Activated CD8-positive, alpha-beta memory T cell treated with anti-CD3 and anti-CD28 coated beads, Interleukin-2, amount 50 U/mL, for 4 hours (primary cell): Measurements from ENCODE around the gene MEFV.
"Not testable (repeated sequence)": the region's sequence is repeated elsewhere in the genome, so short reads cannot be mapped to it uniquely, and the experiment has no call there.

Experiments used
- DNase-seq: peaks from one replicate; pipeline ENCODE4 v3.0.0-alpha.2; 2020

Gene MEFV

DNA sequence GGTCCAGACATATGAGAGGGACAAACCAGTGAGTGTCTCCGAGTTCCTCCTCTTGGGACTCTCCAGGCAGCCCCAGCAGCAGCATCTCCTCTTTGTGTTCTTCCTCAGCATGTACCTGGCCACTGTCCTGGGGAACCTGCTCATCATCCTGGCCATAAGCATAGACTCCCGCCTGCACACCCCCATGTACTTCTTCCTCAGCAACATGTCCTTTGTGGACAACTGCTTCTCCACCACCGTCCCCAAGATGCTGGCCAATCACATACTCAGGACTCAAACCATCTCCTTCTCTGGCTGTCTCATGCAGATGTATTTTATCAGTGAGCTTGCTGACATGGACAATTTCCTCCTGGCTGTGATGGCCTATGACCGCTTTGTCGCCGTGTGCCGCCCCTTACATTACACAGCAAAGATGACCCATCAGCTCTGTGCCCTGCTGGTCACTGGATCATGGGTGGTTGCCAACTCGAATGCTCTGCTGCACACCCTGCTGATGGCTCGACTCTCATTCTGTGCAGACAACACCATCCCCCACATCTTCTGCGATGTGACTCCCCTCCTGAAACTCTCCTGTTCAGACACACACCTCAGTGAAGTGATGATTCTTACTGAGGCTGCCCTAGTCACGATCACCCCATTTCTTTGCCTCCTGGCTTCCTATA, 40.7 kb downstream of the MEFV start:
- no peak for DNase-seq

DNA sequence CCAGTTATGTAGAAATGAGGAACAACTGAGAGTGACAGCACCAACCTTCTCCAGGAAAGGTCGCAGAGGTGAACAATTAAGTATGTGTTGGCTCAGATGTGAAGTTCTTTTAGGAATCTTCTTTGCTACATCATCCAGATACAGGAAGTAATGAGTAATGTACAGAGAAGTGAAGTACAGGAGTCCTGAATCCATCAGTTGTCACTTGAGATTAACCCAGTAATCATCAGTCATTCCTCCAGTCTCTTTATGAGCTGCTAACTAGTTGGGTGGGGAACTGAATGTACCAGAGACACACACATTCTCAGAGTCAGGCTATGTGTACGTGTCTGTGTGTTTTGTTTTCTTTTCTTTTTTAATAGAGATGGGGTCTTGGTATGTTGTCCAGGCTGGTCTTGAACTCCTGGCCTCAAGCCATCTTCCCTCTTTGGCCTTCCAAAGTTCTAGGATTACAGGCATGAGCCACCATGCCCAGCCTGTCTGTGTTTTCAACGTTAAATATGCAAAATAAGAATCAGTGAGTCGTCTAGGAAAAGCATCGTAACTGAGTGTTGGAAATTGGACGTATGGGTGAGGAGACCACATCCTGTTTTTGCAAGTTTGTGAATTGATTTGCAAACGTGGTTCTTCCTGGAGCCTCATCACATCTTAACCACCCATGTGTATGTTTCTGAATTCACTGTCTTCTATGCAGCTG, 41.4 kb downstream of the MEFV start:
- no peak for DNase-seq

DNA sequence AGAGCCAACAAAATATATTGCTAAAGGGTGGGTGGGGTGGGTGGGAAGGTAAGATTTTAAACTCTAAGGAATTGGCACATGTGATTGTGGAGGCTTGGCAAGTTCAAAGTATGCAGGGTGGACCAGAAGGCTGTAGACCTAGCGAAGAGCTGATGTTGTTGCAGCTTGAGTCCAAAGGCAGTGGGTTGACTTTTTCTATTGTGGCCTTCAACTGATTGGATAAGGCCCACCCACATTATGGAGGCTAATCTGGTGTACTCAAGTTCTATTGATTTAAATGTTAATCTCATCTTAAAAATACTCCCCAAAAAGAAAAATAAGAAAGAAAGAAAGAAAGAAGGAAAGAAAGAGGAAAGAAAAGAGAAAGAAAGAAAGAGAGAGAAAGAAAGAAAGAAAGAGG, 43.9 kb downstream of the MEFV start:
- DNase-seq: no peak

DNA sequence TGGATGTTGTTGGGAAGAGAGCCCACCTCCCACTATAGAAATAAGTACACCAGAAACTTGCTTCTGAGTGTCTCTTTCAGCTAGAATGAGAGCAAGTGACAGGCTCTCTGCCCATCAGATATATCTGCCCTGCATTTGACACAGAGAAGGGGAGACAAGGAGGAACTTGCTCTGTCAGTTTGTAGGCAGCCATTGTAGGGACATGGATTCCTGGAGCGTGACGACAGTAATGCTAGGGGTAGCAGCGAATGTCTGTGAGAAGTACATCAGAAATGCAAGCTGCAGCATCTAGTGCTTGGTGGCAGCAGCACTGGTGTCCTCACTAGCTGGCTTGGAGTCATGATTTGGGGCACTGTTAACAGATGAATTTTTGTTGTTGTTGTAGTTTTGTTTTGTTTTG, 44.4 kb downstream of the MEFV start:
- DNase-seq: no peak

DNA sequence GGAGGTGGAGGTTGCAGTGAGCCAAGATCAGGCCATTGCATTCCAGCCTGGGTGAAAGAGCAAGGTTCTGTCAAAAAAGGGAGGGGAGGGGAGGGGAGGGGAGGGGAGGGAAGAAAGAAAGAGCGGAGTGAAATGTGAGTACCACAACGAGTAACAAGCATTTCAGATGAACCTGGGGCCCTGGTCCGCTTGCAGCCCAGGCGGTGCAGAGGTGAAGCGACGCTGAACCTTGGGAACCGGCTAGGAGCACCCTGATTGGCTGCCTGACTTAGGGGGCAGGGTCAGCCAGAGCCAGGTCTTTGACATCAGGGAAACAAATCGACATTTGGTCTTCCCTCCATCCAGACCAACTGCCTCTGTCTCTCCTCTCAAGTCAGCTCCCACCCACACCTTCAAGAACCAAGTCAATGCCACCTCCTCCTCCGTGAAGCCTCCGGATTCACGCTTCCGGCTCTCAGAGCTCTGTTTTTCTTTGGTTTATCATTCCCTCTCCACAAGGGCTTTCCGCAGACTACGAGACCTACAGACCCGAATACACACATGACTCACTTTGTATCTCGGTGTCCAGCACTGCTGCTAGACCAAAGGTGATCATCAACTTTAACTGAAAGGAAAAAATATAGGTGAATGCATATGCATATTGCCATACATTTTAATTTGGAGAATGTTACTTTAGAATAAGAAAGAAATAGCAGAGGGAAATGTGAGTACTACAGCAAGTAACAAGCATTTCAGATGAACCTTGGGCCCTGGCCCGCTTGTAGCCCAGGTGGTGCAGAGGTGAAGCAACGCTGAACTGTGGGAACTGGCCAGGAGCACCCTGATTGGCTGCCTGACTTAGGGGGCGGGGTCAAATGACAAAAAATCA, 49.1 kb downstream of the MEFV start:
- no peak for DNase-seq

DNA sequence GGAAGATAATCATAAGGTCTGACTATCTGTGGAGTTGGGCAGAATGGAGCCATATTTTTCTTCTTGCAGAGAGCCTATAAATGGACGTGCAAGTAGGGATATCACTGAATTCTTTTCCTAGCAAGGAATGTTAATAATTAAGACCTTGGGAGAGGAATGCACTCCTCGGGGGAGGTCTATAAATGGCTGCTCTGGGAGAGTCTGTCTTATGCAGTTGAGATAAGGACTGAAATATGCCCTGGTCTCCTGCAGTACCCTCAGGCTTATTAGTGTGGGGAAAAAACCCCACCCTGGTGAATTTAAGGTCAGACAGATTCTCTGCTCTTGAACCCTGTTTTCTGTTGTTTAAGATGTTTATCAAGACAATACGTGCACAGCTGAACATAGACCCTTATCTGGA, 50.5 kb downstream of the MEFV start:
- DNase-seq: not testable (repeated sequence)

DNA sequence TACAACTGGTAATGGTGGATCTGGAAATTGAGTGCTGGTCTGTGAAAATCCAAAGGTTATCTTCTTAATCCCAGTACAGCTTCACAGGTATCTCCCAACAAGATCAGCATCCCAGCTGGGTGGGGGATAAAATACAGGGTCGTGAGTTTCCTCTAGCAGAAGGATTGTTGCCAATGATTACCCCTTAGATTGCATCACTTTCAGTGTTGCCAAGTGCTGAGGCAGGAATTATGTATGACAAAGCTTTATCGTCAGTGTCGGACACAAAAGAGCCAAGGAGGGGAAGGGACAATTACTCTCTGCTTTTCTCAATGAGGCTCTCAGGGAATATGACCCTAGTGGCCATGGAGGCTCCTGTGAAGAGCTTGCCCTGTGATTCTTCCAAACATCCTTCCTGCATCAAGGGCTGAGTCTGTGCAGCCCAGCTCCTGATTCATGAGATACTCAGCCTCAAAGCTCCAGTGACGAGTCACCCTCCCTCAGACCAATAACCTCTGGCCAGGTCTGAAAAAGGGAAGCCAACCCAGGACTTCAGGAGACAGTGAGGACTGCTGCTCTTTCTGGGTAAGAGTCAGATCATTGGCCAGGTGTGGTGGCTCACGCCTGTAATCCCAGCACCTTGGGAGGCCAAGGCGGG, 53.4 kb downstream of the MEFV start:
- no peak for DNase-seq

DNA sequence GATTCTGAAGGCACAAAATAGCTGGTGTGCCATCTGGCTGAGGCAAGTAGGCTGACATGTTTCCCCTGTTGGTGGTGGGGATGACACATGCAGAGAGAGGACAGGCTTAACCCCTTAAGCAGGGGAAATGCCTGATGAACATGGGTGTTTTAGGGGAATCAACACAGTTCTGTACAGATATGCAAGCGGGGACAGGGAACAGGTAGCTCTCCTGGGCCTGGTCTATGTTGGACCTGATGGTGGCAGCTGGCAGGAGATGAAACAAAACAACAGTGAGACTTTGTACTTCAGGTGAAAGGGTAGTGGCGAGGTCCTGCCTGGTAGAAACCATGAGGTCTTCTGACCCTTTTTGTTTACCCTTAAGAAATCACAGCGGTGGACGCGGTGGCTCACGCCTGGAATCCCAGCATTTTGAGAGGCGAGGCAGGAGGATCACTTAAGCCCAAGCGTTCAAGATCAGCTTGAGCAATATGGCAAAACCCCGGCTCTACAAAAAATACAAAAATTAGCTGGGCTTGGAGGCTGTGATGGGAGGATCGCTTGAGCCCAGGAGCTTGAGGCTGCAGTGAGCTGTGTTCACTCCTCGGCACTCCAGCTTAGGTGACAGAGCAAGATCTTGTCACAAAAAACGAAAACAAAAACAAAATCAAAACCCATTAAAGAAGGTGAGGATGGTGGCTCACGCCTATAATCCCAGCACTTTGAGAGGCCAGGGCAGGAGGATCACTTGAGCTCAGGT, 57.9 kb downstream of the MEFV start:
- no peak for DNase-seq

DNA sequence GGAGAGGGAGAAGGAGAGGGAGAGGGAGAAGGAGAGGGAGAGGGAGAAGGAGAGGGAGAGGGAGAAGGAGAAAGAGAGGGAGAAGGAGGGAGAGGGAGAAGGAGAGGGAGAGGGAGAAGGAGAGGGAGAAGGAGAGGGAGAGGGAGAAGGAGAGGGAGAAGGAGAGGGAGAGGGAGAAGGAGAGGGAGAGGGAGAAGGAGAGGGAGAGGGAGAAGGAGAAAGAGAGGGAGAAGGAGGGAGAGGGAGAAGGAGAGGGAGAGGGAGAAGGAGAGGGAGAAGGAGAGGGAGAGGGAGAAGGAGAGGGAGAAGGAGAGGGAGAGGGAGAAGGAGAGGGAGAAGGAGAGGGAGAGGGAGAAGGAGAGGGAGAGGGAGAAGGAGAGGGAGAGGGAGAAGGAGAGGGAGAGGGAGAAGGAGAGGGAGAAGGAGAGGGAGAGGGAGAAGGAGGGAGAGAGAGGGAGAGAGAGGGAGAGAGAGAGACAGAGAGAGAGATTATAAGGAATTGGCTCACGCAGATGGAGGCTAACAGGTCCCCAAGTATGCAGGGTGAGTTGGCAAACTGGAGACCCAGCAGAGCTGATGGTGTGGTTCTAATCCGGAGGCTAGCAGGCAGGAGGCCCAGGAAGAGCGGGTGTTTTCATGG, 58.6 kb downstream of the MEFV start:
- not testable (repeated sequence) for DNase-seq

DNA sequence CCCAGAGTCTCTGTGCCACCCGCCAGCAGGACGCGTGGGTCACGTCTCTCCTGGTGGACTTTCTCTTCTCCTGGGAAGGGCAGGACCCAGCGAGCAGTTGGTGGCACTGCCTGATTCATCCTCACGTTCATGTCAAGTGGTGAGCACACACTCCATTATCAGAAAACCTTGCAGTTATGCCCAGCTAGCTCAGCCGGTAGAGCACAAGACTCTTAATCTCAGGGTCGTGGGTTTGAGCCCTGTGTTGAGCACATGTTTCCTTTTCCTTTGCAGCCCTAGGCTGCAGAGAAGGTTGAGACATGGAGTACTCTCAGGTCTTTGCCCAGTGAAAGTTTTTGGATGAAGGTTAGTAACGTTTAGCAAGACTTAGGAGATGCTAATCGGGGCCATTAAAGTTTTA, 60.5 kb downstream of the MEFV start:
- no peak for DNase-seq

DNA sequence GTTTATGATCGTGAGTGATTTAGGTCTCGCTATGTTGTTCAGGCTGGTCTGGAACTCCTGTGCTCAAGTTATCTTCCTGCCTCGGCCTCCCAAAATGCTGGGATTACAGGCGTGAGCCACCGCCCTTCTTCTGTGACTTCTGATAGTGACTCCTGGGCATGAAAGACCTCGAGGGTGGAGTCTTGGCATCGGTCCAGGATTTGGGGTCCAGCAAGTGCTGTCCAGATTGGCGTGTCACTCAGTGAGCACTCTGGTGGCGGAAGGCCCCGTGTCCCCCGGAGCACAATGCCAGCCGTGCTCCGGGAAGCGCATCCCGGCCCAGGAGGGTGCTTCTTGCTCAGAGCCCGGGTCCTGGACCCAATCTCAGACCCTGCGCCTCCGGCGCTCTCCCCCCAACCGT, 61.6 kb downstream of the MEFV start:
- no peak for DNase-seq

DNA sequence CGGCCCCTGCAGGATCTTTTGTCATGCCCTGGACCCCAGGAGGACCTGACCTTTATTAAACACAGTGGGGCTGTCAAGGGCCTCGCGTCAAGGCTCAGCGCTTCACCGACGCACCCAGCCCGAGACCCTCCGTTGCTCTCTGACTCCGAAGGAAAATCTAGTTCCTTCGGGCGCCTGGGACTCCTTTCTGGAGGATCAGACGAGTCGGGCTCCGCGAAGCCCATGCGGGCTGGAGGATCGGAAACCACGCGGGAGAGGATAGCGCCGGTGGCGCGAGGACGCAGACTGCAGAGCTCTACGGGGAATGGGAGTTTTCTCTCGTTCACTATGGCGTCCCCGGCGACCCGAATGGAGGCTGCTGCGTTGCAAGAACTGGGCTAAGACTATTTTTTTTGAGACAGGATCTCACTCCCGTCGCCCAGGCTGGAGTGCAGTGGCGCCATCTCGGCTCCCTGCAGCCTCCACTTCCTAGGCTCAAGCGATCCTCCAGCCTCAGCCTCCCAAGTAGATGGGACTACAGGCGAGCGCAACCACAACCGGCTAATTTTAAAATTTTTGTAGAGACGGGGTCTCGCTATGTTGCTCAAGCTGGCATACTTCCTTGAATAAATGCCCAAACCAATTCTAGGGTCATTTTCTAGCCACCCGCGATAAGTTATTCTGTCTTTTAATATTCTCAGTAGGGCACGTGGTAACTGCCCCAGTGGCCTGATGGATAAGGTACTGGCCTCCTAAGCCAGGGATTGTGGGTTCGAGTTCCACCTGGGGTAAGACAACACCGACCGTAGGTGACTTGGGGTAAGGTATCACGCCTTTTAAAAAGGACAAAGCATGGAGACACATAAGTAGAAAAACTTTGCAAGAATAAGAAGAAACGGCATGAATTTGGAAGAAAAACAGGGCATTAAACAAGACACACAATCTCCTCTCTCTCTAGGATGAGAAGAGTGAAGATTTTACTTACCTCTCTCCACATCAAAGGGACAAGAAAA, 62.9 kb downstream of the MEFV start:
- no peak for DNase-seq

DNA sequence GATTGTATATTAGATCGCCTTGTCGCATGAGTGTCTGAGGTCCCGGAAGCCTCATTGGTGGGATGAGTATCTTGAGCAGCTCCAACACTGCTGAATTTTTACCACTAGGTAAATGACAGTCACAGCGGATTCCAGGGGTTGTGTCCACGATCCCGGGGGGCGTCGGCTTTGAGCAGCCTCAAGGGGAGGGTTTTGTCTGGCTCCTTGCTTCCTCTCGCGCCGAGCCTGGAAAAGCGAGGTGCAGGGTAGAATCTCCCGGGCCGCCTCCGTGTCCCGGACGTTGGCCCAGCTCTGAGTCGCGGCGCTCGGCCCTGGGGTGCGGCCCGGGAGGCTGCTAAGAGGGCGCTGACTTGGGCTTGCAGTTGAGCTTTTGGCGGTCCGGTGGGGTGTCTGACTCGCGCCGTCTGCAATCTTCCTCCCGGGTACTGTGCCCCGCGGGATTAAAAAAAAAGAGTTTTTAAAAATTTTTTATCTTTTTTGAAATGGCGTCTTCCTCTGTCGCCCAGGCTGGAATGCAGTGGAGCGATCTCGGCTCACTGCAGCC, 63.9 kb downstream of the MEFV start:
- DNase-seq: no peak
